ENCODE measurements around the gene FRMD1.

DNA sequence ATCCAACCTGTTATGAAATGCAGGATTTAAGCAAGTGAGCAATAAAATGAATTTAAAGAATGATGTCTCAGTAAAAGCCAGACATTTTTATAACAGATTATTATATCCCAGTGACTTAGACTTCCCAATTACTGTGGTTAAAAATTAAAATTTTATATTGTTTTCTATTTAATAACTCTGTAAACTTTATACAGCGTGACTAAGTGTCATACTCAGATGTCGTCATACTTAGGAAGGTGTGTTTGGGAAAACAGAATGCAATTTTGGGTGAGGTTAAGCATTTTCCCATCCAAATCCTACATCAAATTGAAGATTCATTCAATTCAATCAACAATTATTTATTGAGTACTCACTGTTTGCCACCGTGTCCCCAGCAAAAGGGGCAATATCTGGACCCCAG, 31.4 kb upstream of the FRMD1 start:
- TF ChIP-seq, protein P1, sequence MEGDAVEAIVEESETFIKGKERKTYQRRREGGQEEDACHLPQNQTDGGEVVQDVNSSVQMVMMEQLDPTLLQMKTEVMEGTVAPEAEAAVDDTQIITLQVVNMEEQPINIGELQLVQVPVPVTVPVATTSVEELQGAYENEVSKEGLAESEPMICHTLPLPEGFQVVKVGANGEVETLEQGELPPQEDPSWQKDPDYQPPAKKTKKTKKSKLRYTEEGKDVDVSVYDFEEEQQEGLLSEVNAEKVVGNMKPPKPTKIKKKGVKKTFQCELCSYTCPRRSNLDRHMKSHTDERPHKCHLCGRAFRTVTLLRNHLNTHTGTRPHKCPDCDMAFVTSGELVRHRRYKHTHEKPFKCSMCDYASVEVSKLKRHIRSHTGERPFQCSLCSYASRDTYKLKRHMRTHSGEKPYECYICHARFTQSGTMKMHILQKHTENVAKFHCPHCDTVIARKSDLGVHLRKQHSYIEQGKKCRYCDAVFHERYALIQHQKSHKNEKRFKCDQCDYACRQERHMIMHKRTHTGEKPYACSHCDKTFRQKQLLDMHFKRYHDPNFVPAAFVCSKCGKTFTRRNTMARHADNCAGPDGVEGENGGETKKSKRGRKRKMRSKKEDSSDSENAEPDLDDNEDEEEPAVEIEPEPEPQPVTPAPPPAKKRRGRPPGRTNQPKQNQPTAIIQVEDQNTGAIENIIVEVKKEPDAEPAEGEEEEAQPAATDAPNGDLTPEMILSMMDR (IDR thresholded peaks at IDR 0.05) = no peak
- no peak for TF ChIP-seq POLR2A (IDR thresholded peaks at IDR 0.05)
